ENCODE results near the gene DAPK3.

- no peak for TF ChIP-seq CTCF (IDR thresholded peaks at IDR 0.05)
- no peak for TF ChIP-seq POLR2A (IDR thresholded peaks at IDR 0.05)
These were observed 24.7 kb upstream of the DAPK3 start for GRCh38 chr19:3995607-3996006.
